Ishikawa (cell line): ENCODE data around the gene SRGAP1.
A peak's percentile ranks its signal among the peaks of the same experiment; 100 is the strongest.

ENCODE experiments used
- CEBPB ChIP-seq: IDR thresholded peaks from 2 replicates; pipeline ENCODE4 v1.6.1; 2012
- CREB1 ChIP-seq: IDR thresholded peaks from 2 replicates; pipeline ENCODE4 v1.6.1; 2012; ENCODE audit warnings: low read depth
- EGR1 ChIP-seq: IDR thresholded peaks from 2 replicates; pipeline ENCODE4 v1.6.1; 2012
- EP300 ChIP-seq: IDR thresholded peaks from 2 replicates; pipeline ENCODE4 v1.6.1; 2012; ENCODE audit warnings: borderline replicate concordance
- FOXM1 ChIP-seq: IDR thresholded peaks from 2 replicates; pipeline ENCODE4 v1.6.1; 2012; ENCODE audit warnings: low read depth, borderline replicate concordance
- MAX ChIP-seq: IDR thresholded peaks from 2 replicates; pipeline ENCODE4 v1.6.1; 2012
- NFIC ChIP-seq: IDR thresholded peaks from 2 replicates; pipeline ENCODE4 v1.6.1; 2012
- RAD21 ChIP-seq: IDR thresholded peaks from 2 replicates; pipeline ENCODE4 v1.6.1; 2012; ENCODE audit warnings: low read depth
- REST ChIP-seq: IDR thresholded peaks from 2 replicates; pipeline ENCODE4 v1.6.1; 2012; ENCODE audit warnings: low read depth, mild to moderate bottlenecking
- TAF1 ChIP-seq: IDR thresholded peaks from 2 replicates; pipeline ENCODE4 v1.6.1; 2012; ENCODE audit warnings: low read depth, mild to moderate bottlenecking
- TCF12 ChIP-seq: IDR thresholded peaks from 2 replicates; pipeline ENCODE4 v1.6.1; 2012; ENCODE audit warnings: low read depth
- TEAD4 ChIP-seq: IDR thresholded peaks from 2 replicates; pipeline ENCODE4 v1.6.1; 2012
- USF1 ChIP-seq: IDR thresholded peaks from 2 replicates; pipeline ENCODE4 v1.6.1; 2012
- YY1 ChIP-seq: IDR thresholded peaks from 2 replicates; pipeline ENCODE4 v1.6.1; 2012; ENCODE audit warnings: low read depth
- ZBTB7A ChIP-seq: IDR thresholded peaks from 2 replicates; pipeline ENCODE4 v1.6.1; 2012; ENCODE audit warnings: low read depth

Gene SRGAP1

GRCh38 chr12:63869656-63870055 is 25.2 kb downstream of the SRGAP1 start:
- TF ChIP-seq FOXM1 (no peak), CREB1 (no peak), USF1 (no peak), YY1 (no peak), TEAD4 (no peak), TAF1 (no peak), ZBTB7A (no peak)

- TF ChIP-seq RAD21 (no peak), CREB1 (no peak), NFIC (no peak), ZBTB7A (no peak), MAX (no peak), EGR1 (no peak), TCF12 (no peak), REST (no peak)
Observed at GRCh38 chr12:63870838-63871237, 26.3 kb downstream of the SRGAP1 start.

GRCh38 chr12:63874897-63875480 is 30.5 kb downstream of the SRGAP1 start:
- no peak for TF ChIP-seq TEAD4
- no peak for TF ChIP-seq REST
- no peak for TF ChIP-seq RAD21
- no peak for TF ChIP-seq FOXM1
- TF ChIP-seq ZBTB7A: no peak
- no peak for TF ChIP-seq MAX
- TF ChIP-seq TCF12: no peak
- no peak for TF ChIP-seq CEBPB
- TF ChIP-seq EGR1: no peak

GRCh38 chr12:63875703-63876102 is 31.2 kb downstream of the SRGAP1 start:
- no peak for TF ChIP-seq CREB1
- no peak for TF ChIP-seq EGR1
- TF ChIP-seq EP300: no peak
- TF ChIP-seq ZBTB7A: no peak
- TF ChIP-seq MAX: no peak
- no peak for TF ChIP-seq FOXM1
- TF ChIP-seq USF1: no peak
- TF ChIP-seq CEBPB: no peak
- TF ChIP-seq TEAD4: no peak
- no peak for TF ChIP-seq TCF12
- no peak for TF ChIP-seq TAF1
- no peak for TF ChIP-seq YY1
- TF ChIP-seq REST: no peak
- TF ChIP-seq RAD21: no peak
- no peak for TF ChIP-seq NFIC

- TF ChIP-seq FOXM1 (no peak), REST (no peak), TEAD4 (no peak), TCF12 (no peak), MAX (no peak), CEBPB (peak; percentile 59; the same call in 1 of the 2 replicates), CREB1 (no peak), NFIC (no peak), EP300 (no peak)
Observed at GRCh38 chr12:63876980-63877379, 32.5 kb downstream of the SRGAP1 start.
